Measurements from ENCODE around the gene CYP20A1.
"Not testable (repeated sequence)": the region's sequence is repeated elsewhere in the genome, so short reads cannot be mapped to it uniquely, and the experiment has no call there.

The CYP20A1 gene

DNA sequence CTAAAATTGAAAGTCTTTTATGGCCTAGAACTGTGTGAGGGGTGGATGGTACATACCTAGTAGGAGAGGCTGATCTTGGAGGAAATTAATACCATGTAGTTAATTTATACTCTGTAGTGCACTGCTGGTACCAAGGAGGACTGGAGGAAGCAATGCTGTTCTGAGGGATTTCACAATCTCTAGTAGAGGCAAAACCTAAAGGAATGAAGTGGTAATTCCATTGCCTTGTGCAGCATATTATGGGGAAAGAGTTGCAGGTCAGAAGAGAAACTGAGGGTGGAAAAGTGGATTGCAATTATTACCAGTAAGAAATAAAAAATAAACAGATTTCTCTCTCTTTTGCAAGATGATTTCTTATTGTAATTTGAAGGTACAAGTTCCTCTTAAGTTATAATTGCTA is 91.6 kb downstream of the CYP20A1 start:
- no peak overlapping the region for H3K27ac ChIP-seq
- TF ChIP-seq ZFX (IDR thresholded peaks at IDR 0.05) (no peak), CTCF (conservative IDR thresholded peaks at IDR 0.05) (no peak)

DNA sequence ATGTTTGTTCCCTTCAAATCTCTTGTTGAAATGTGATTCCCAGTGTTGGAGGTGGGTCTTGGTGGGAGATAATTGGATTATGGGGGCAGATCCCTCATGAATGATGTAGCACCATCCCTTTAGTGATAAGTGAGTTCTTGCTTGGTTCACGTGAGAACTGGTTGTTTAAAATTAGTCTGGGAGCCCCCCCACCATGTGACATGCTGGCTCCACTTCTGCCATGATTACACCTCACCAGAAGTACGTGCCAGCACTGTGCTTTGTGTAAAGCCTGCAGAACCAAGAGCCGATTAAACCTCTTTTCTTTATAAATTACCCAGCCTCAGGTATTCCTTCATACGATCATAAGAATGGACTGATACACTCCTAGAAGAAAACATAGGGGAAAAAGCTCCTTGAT is 99.5 kb downstream of the CYP20A1 start:
- H3K27ac ChIP-seq, result no peak overlapping the region
- TF ChIP-seq CTCF (conservative IDR thresholded peaks at IDR 0.05) (no peak), ZFX (IDR thresholded peaks at IDR 0.05) (no peak)

- no peak for TF ChIP-seq ZFX (IDR thresholded peaks at IDR 0.05)
- TF ChIP-seq CTCF (conservative IDR thresholded peaks at IDR 0.05), result no peak
- H3K27ac ChIP-seq, result no peak overlapping the region
Measured at GRCh38 chr2:203340791-203341487, 102.1 kb downstream of the CYP20A1 start.

- TF ChIP-seq CTCF (conservative IDR thresholded peaks at IDR 0.05) (no peak), ZFX (IDR thresholded peaks at IDR 0.05) (no peak)
- H3K27ac ChIP-seq, result no peak overlapping the region
Measured at GRCh38 chr2:203341741-203342310, 103.0 kb downstream of the CYP20A1 start.

DNA sequence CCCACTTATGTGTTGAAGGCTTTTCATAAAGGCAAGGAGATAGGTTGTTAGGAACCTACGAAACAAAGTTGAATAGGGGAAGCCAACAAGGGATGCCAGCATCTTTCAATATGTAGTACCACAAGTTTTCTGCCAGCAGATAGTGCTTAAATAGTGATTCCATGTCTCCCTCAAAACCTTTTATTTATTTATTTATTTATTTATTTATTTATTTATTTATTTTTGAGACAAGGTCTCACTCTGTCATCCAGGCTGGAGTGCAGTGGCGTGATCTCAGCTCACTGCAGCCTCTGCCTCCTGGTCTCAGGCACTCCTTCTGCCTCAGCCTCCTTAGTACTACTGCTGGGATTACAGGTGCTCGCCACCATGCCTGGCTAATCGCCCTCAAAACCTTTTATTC is 103.6 kb downstream of the CYP20A1 start:
- H3K27ac ChIP-seq, result not testable (repeated sequence)

DNA sequence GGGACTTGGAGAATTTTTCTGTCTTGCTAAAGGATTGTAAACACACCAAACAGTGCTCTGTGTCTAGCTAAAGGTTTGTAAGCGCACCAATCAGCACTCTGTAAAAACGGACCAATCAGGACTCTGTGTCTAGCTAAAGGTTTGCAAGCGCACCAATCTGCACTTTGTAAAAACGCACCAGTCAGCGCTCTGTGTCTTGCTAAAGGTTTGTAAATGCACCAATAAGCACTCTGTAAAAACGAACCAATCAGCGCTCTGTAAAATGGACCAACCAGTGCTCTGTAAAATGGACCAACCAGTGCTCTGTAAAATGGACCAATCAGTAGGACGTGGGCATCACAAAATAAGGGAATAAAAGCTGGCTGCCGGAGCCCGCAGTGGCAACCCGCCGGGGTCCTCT is 105.8 kb downstream of the CYP20A1 start:
- no peak overlapping the region for H3K27ac ChIP-seq
- TF ChIP-seq ZFX (IDR thresholded peaks at IDR 0.05), result no peak
- no peak for TF ChIP-seq CTCF (conservative IDR thresholded peaks at IDR 0.05)

- H3K27ac ChIP-seq, result no peak overlapping the region
- TF ChIP-seq ZFX (IDR thresholded peaks at IDR 0.05), result no peak
- TF ChIP-seq CTCF (conservative IDR thresholded peaks at IDR 0.05), result no peak
Measured at GRCh38 chr2:203346612-203347011, 107.8 kb downstream of the CYP20A1 start.

DNA sequence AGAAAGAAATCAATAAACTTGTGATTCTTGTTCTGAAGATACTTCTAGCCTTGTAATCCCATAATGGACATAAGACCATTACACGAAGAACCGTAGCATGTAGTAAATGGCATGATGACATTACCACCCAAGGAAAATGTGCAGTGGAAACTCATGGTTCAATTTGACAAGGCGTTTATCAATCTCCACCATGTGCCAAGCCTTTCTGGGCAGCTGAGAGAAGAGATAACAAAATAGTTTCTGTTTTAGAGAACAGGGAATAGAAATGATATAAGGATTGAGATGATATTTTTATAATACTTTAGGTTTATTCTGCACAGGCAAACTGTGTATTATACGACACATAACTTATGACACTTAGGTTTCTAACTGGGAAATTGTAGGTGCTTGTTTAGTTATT is 108.6 kb downstream of the CYP20A1 start:
- no peak overlapping the region for H3K27ac ChIP-seq
- no peak for TF ChIP-seq CTCF (conservative IDR thresholded peaks at IDR 0.05)
- no peak for TF ChIP-seq ZFX (IDR thresholded peaks at IDR 0.05)
